GM12801 (cell line): ENCODE results near the gene GNS.

ENCODE experiments used
- CTCF ChIP-seq: IDR thresholded peaks from one replicate; pipeline ENCODE4 v1.5.1; 2011; ENCODE audit warnings: control low read depth; ENCODE audit not compliant: insufficient read length; ENCODE audit errors: extremely low read depth

GNS gene

DNA sequence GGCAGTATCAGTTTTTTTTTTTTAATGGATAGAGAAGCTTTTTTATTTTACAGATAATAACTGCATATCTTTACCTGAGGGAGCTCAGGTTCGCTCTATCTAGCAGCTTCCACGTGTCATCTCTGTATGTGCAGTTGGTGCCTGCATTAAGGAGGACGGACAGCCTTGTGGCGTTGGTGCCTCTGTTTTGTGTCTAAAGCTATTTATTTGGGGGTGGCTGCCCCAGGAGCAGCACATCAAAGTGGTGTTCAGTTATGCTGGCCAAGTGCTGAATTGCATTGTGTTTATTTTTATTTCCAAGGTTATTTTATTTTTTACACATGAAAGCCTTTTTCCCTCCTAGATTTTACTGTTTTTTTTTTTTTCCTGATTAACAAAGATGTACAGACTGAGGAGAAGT, 89.2 kb downstream of the GNS start:
- no peak for TF ChIP-seq CTCF

GRCh38 chr12:64669270-64669842, 89.8 kb downstream of the GNS start:
- TF ChIP-seq CTCF: no peak

GRCh38 chr12:64667793-64668192, 91.4 kb downstream of the GNS start:
- no peak for TF ChIP-seq CTCF

DNA sequence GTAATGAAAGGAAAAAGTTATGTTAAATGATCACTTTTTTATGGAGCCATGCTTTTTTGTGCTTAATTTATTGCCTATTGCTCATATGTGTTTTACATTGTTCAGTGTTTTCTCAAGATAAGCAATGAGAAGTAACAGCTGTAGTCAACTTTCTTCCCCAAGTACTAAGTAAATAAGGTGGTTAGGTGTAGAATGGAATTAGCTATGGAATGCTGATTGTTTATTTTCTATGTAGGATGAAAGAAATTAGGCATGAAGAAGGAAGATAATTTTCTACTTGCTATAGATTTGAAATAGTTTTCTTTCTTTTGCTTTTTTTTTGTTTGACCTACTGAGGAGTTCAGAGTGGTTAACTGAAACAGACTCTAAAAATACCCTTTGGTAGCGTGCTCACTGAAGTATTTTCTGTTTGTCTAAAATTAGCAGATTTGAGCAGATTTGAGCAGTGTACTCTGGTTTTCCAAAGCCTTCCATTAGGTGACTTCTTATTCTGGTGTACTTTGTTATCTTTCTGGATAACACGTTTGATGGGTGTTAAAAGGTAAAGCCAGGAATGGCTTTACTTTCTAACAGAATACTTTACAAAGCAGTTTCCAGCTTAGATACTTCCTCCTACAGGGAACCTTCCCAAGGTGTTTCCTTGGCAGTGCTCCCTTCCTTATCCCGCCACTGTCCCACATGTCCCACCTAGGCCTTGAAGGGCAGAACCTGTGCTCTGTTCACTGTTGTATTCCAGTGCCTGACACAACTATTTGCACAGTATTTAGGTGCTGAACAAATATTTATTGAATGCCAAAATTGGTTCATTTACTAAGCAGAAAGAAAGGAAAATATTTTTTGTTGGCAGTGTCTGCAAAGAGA, 92.9 kb downstream of the GNS start:
- TF ChIP-seq CTCF: no peak

DNA sequence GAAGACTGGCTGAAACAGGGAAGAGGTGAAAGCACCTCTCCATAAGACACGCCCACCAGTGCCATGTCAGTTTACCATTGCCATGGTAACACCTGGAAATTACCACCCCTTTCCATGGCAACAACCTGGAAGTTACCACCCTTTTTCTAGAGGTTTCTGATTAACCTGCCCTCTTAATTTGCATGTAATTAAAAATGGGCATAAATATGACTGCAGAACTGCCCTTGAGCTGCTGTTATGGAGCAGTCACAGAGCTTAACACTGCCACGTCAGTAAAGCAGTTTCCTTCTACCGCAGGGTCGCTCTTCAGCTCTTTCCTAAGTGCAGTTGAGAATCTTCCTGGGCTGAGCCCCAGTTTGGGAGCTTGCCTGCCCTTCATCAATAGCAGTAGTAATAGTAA, 93.7 kb downstream of the GNS start:
- no peak for TF ChIP-seq CTCF
